H1 (cell line): ENCODE results near the gene UBE2J1. TPM values are rescaled to one million over a fixed set of nuclear protein-coding genes. Genes with fewer than 3 reads are reported as not detected.

Experiments
- CTCF ChIA-PET: fragments of 300-600 bp; sonication (Branson Sonifier 250); formaldehyde crosslinking; loops from one replicate; lab custom pipeline; 2021; ENCODE audit not compliant: partially characterized antibody; lab: Charles Lee
- POLR2A ChIA-PET: fragments of 300-600 bp; sonication (Branson Sonifier 250); formaldehyde crosslinking; loops from one replicate; lab custom pipeline; 2021; ENCODE audit warnings: inconsistent platforms; ENCODE audit not compliant: partially characterized antibody; lab: Charles Lee
- DNase-seq, 2 experiments: peaks; one replicate each; pipeline versions ENCODE4 v3.0.0 to v3.0.0-alpha.2; 2010 to 2022; ENCODE audit warnings: low spot score in 2 of 2, low read depth in 1 of 2, mixed read lengths in 1 of 2
- FAIRE-seq: peaks from 2 replicates; lab custom pipeline; 2011; peaks lifted over from hg19 to GRCh38; lab: Jason Lieb, UNC
- H2AFZ ChIP-seq: 2 replicates; pipeline ENCODE4 v1.8.1; 2012; ENCODE audit warnings: low read length, inconsistent platforms
- H2AK5ac ChIP-seq: 2 replicates; pipeline ENCODE4 v1.6.1; 2013; ENCODE audit warnings: low read depth, low read length
- H2BK120ac ChIP-seq: replicated peaks from 2 replicates; pipeline ENCODE3; 2013; ENCODE audit warnings: low read depth, low read length, inconsistent platforms
- H2BK12ac ChIP-seq: 2 replicates; pipeline ENCODE4 v1.6.1; 2013; ENCODE audit warnings: low read depth, low read length
- H2BK15ac ChIP-seq: 2 replicates; pipeline ENCODE4 v1.6.1; 2013; ENCODE audit warnings: low read length
- H2BK20ac ChIP-seq: 2 replicates; pipeline ENCODE4 v1.6.1; 2013; ENCODE audit warnings: low read length
- H2BK5ac ChIP-seq: 2 replicates; pipeline ENCODE4 v1.6.1; 2013; ENCODE audit warnings: low read depth, low read length
- H3K14ac ChIP-seq: 2 replicates; pipeline ENCODE4 v1.6.1; 2013; ENCODE audit warnings: inconsistent platforms; ENCODE audit not compliant: insufficient read length
- H3K18ac ChIP-seq: 2 replicates; pipeline ENCODE4 v1.6.1; 2013; ENCODE audit warnings: low read length; ENCODE audit errors: extremely low read depth
- H3K23ac ChIP-seq: 2 replicates; pipeline ENCODE4 v1.6.1; 2013; ENCODE audit warnings: inconsistent platforms; ENCODE audit not compliant: insufficient read length
- H3K23me2 ChIP-seq: 2 replicates; pipeline ENCODE4 v1.6.1; 2013; ENCODE audit warnings: low read depth, low read length
- H3K27ac ChIP-seq: 2 replicates; pipeline ENCODE4 v1.6.1; 2011; ENCODE audit warnings: low read depth, low read length, inconsistent platforms
- H3K27me3 ChIP-seq, 4 experiments: replicated peaks in 1 of 4; 1 replicate in 1 of 4; 2 replicates in 3 of 4; pipeline versions ENCODE4 v1.6.1 to v1.8.1; 2011 to 2013; ENCODE audit warnings: low read length in 3 of 4, mild to moderate bottlenecking in 3 of 4, inconsistent platforms in 2 of 4, mixed read lengths in 2 of 4, moderate library complexity in 1 of 4; ENCODE audit not compliant: control insufficient read depth in 3 of 4, insufficient read depth in 3 of 4; ENCODE audit errors: extremely low read depth in 1 of 4
- H3K36me3 ChIP-seq, 4 experiments: 2 replicates each; pipeline versions ENCODE4 v1.6.1 to v1.8.1; 2011 to 2013; ENCODE audit warnings: mild to moderate bottlenecking in 4 of 4, low read length in 3 of 4, moderate library complexity in 2 of 4, control low read depth in 1 of 4, inconsistent platforms in 1 of 4; ENCODE audit not compliant: insufficient read depth in 4 of 4, control insufficient read depth in 2 of 4
- H3K4ac ChIP-seq: replicated peaks from 2 replicates; pipeline ENCODE3; 2013; ENCODE audit warnings: low read length, low read depth, mixed read lengths, inconsistent platforms; ENCODE audit not compliant: insufficient read length
- H3K4me1 ChIP-seq, 4 experiments: replicated peaks in 1 of 4; 1 replicate in 1 of 4; 2 replicates in 3 of 4; pipeline versions ENCODE4 v1.6.1 to v1.8.1; 2011 to 2013; ENCODE audit warnings: low read length in 3 of 4, inconsistent platforms in 2 of 4, mixed read lengths in 1 of 4; ENCODE audit not compliant: insufficient read depth in 4 of 4, control insufficient read depth in 3 of 4
- H3K4me2 ChIP-seq, 2 experiments: 2 replicates each; pipeline versions ENCODE4 v1.6.1 to v1.8.1; 2011 to 2013; ENCODE audit warnings: low read depth in 2 of 2, low read length in 2 of 2, control low read depth in 1 of 2, inconsistent platforms in 1 of 2, mild to moderate bottlenecking in 1 of 2; ENCODE audit not compliant: insufficient read depth in 1 of 2
- H3K4me3 ChIP-seq, 4 experiments: fragments of 200-600, 300-600 bp in 1 of 4; sonication (generic), shearing (Covaris generic), sonication (Bioruptor Twin) in 1 of 4; 2 replicates each; pipeline versions ENCODE4 v1.5.1 to v1.8.1; 2011 to 2016; ENCODE audit warnings: low read length in 4 of 4, low read depth in 3 of 4, control low read depth in 2 of 4, inconsistent platforms in 2 of 4, mild to moderate bottlenecking in 2 of 4, mixed read lengths in 1 of 4, moderate library complexity in 1 of 4; ENCODE audit not compliant: insufficient read depth in 2 of 4; ENCODE audit errors: extremely low read depth in 1 of 4
- H3K56ac ChIP-seq: replicated peaks from 2 replicates; pipeline ENCODE3; 2013; ENCODE audit warnings: low read depth, mild to moderate bottlenecking, mixed read lengths, low read length, inconsistent platforms; ENCODE audit not compliant: insufficient read length
- H3K79me1 ChIP-seq: 2 replicates; pipeline ENCODE4 v1.6.1; 2013; ENCODE audit warnings: low read depth, low read length, control low read depth
- H3K79me2 ChIP-seq, 2 experiments: 2 replicates each; pipeline versions ENCODE4 v1.6.1 to v1.8.1; 2012 to 2013; ENCODE audit warnings: low read length in 2 of 2, mild to moderate bottlenecking in 2 of 2, inconsistent platforms in 1 of 2; ENCODE audit not compliant: insufficient read depth in 2 of 2, control insufficient read depth in 1 of 2
- H3K9ac ChIP-seq, 4 experiments: replicated peaks in 1 of 4; 1 replicate in 1 of 4; 2 replicates in 3 of 4; pipeline versions ENCODE4 v1.6.1 to v1.8.1; 2011 to 2013; ENCODE audit warnings: low read depth in 3 of 4, low read length in 3 of 4, control low read depth in 2 of 4, mild to moderate bottlenecking in 2 of 4, moderate library complexity in 2 of 4, inconsistent platforms in 1 of 4; ENCODE audit errors: extremely low read depth in 1 of 4
- H3K9me3 ChIP-seq, 2 experiments: 2 replicates each; pipeline versions ENCODE4 v1.6.1 to v1.8.1; 2012 to 2013; ENCODE audit warnings: mild to moderate bottlenecking in 2 of 2, moderate library complexity in 2 of 2, control low read depth in 1 of 2, inconsistent platforms in 1 of 2, low read depth in 1 of 2, low read length in 1 of 2, mixed read lengths in 1 of 2; ENCODE audit not compliant: insufficient read depth in 2 of 2
- H4K20me1 ChIP-seq, 2 experiments: replicated peaks in 1 of 2; 2 replicates each; pipeline versions ENCODE3 to v1.8.1; 2011 to 2013; ENCODE audit warnings: inconsistent platforms in 2 of 2, low read length in 2 of 2, mild to moderate bottlenecking in 1 of 2; ENCODE audit not compliant: insufficient read depth in 2 of 2, control insufficient read depth in 1 of 2
- H4K5ac ChIP-seq: 2 replicates; pipeline ENCODE4 v1.6.1; 2013; ENCODE audit warnings: low read length, low read depth, mixed read lengths, inconsistent platforms; ENCODE audit not compliant: insufficient read length
- H4K8ac ChIP-seq: 2 replicates; pipeline ENCODE4 v1.8.0; 2013; ENCODE audit warnings: mild to moderate bottlenecking, moderate library complexity, low read length, inconsistent platforms; ENCODE audit not compliant: insufficient read depth; ENCODE audit errors: extremely low read depth
- H4K91ac ChIP-seq: replicated peaks from 2 replicates; pipeline ENCODE3; 2013; ENCODE audit warnings: low read length, mixed read lengths, inconsistent platforms; ENCODE audit not compliant: insufficient read length
- CEBPB ChIP-seq: IDR thresholded peaks from 2 replicates; pipeline ENCODE4 v1.6.1; 2012; ENCODE audit warnings: low read depth, low read length
- GABPA ChIP-seq: IDR thresholded peaks from 2 replicates; pipeline ENCODE4 v1.6.1; 2011; ENCODE audit warnings: mild to moderate bottlenecking, low read length, moderate library complexity, borderline replicate concordance; ENCODE audit not compliant: insufficient read depth
- GTF2F1 ChIP-seq: IDR thresholded peaks from 2 replicates; pipeline ENCODE4 v1.6.1; 2012; ENCODE audit warnings: low read depth, low read length, improper control_type of control experiment, borderline replicate concordance
- KDM1A ChIP-seq: fragments of 200-600, 300-600 bp; sonication (generic); IDR thresholded peaks from 2 replicates; pipeline ENCODE4 v1.7.1; 2016; ENCODE audit warnings: mild to moderate bottlenecking, low read length, borderline replicate concordance
- POU5F1 ChIP-seq: IDR thresholded peaks from 2 replicates; pipeline ENCODE4 v1.6.1; 2011; ENCODE audit warnings: low read depth, mild to moderate bottlenecking, low read length, moderate library complexity
- SAP30 ChIP-seq: fragments of 300-600 bp; sonication (generic); IDR thresholded peaks from 2 replicates; pipeline ENCODE4 v1.7.1; 2012; ENCODE audit warnings: low read length, moderate library complexity, mild to moderate bottlenecking, inconsistent platforms; ENCODE audit not compliant: insufficient read depth, insufficient replicate concordance
- WGBS, 2 experiments: shearing (Covaris generic) in 1 of 2; methylation state at CpG; one replicate each; pipeline versions ENCODE4 v1.1.6 to v1.1.7; 2013 to 2015; ENCODE audit warnings: low lambda C conversion rate in 2 of 2, mixed read lengths in 2 of 2, inconsistent platforms in 1 of 2, low coverage in 1 of 2, missing lambda C conversion rate in 1 of 2; ENCODE audit not compliant: insufficient replicate concordance in 2 of 2, insufficient coverage in 1 of 2, insufficient read length in 1 of 2; ENCODE audit errors: extremely low coverage in 1 of 2, missing lambda C conversion rate in 1 of 2; 5-methylcytosine and 5-hydroxymethylcytosine counted together
- polyA plus RNA-seq, 7 experiments: library from polyadenylated mRNA; depleted of rRNA in 3 of 7; stranded (reverse) in 5 of 7; unstranded in 2 of 7; fragments of >200 nt in 5 of 7; fragments of 200-250 nt in 2 of 7; gene quantifications; 1 replicate in 5 of 7; 2 replicates in 1 of 7; 4 replicates in 1 of 7; pipeline versions ENCODE4 v1.2.1 to v1.2.3, GENCODE V29; 2011 to 2013; ENCODE audit warnings: missing spikeins in 2 of 7, mixed read lengths in 2 of 7
- total RNA-seq: library from RNA; stranded (reverse); fragmentation: NEBNext Ultra II Directional; extraction: Animal tissue kit (Norgen Biotek cat#: 25700); gene quantifications from 2 replicates; pipeline ENCODE4 v1.2.1, GENCODE V29; 2021

Gene UBE2J1
- total and polyA plus RNA-seq, 2 of the 8 experiments (the other 6 are each of a cell fraction or from before 2014, with no cell fraction given) = 8.5 to 15.2 TPM

GRCh38 chr6:89328976-89329375, 23.5 kb downstream of the UBE2J1 start:
- FAIRE-seq = no peak
- 95% methylated on average over 1 of the region's 1 CpG; no CpG with 5 or more reads in 1 of the 2 experiments for WGBS, 2 experiments
- Histone ChIP-seq H3K18ac (no peak overlapping the region), H3K27me3 (no peaks in the 10 kb centered on the region), H2AK5ac (no peak overlapping the region), H3K79me2 (no peaks in the 10 kb centered on the region), H3K79me1 (no peaks in the 10 kb centered on the region), H2BK12ac (no peak overlapping the region), H4K20me1 (no peaks in the 10 kb centered on the region), H4K91ac (no peak overlapping the region), H2AFZ (no peak overlapping the region), H3K23ac (no peak overlapping the region), H3K4me1 (no peaks in the 10 kb centered on the region), H3K4ac (no peak overlapping the region), H4K5ac (no peak overlapping the region), H2BK120ac (no peak overlapping the region), H2BK15ac (no peak overlapping the region), H2BK5ac (no peak overlapping the region), H2BK20ac (no peak overlapping the region), H3K4me2 (no peak overlapping the region), H4K8ac (no peak overlapping the region), H3K9ac (no peak overlapping the region), H3K56ac (no peak overlapping the region), H3K9me3 (no peaks in the 10 kb centered on the region), H3K36me3 (no peaks in the 10 kb centered on the region), H3K27ac (no peak overlapping the region), H3K14ac (no peak overlapping the region), H3K23me2 (no peaks in the 10 kb centered on the region), H3K4me3 (no peak overlapping the region)
- TF ChIP-seq CEBPB (no peak), KDM1A (no peak), POU5F1 (no peak), SAP30 (no peak), GTF2F1 (no peak), GABPA (no peak)
- no peak for DNase-seq
- ChIA-PET CTCF (interaction anchor here (1.3 to 1.6 kb wide), 3 partner anchors 38 to 206 kb away, joined by 3 to 5 read pairs (median 3); no protein-coding TSS in a partner anchor), POLR2A (no interaction called here)
